GM18870 (cell line): ENCODE data around the gene USP34.
A peak's percentile ranks its signal among the peaks of the same experiment; 100 is the strongest.
"Not testable (repeated sequence)": the region's sequence is repeated elsewhere in the genome, so short reads cannot be mapped to it uniquely, and the experiment has no call there.

ENCODE experiments used
- ATAC-seq: cut with Tn5 transposase; IDR thresholded peaks from one replicate; pipeline ENCODE4 v1.9.1; 2021; ENCODE audit warnings: moderate library complexity; ENCODE audit not compliant: unreplicated experiment

USP34 gene

GRCh38 chr2:61165946-61166345 lies 304.9 kb downstream of the USP34 start:
- ATAC-seq: no peak

- ATAC-seq: not testable (repeated sequence)
Measured at GRCh38 chr2:61165082-61165481, 305.8 kb downstream of the USP34 start.

DNA sequence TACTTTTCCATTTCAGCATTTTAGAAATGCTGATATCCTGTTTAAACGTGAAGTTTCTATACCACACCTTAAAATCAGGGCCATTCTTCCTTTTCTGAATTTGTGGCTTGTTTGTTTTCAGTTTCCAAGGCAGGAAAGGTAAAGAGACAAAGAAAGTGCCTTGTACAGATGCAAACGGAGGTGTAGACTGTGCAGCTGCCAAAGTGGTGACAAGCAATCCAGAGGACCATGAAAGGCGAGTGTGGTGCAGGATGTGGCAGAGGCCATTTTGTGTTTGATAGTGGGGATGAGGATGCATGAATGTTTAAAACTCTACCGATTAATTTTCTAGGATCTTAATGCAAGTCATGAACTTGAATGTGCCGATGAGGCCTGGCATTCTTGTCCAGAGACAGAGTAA lies 308.2 kb downstream of the USP34 start:
- ATAC-seq: no peak

GRCh38 chr2:61161888-61162287 lies 309.0 kb downstream of the USP34 start, which contains the start of gene C2orf74:
Gene C2orf74 (plus strand): TSS chr2:61162188. CDS start chr2:61162515, 327 bp downstream.
- no peak for ATAC-seq

GRCh38 chr2:61158356-61158955 lies 312.4 kb downstream of the USP34 start:
- ATAC-seq: no peak

DNA sequence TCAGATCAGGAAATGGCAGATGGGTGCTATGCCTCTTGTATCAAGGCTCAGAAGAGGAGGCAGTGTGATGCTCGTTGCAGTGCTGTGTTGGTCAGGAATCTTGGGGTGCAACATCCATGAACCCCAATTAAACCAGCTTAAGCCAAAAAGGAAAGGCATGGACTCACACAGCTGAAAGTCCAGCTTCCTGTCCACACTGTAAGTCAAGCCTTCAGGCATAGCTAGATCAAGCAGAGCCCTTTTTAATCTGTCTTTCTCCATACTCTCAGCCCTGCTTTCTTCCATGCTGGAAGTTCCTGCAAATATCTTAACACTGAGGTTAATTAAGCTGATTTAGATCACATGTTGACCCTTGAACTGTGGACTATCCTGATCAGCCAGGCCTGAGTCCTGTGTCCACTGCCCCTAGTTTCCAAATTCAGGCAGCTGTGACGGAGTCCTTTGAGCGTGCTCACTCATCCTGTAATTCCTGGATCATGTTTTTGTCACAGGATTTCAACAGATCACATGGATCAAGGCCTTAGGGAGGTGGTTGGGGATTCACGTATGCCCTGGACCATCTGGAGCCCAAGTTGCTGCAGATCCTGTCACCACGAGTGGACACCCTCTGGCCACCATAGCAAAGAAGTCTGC lies 313.4 kb downstream of the USP34 start:
- ATAC-seq: no peak

GRCh38 chr2:61151436-61151835 lies 319.5 kb downstream of the USP34 start:
- no peak for ATAC-seq

DNA sequence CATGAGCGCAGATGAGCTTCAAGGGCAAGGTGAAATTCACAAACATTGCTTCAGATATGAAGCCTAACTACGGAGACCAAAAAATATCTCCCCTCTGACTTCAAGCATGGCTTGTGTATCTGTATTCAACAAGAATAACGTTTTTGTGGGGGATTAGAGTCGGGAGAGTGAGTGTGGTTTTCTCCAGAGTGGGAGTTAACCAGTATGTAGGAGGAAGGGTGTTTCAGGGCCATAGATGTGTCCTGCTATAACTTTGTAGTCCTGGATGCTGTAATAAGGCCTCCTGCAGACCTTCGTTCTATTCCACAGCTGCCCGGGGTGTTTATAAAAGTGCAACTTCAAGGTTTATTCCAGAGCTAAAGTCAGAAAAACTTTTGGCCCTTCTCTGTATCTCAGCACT lies 321.8 kb downstream of the USP34 start:
- no peak for ATAC-seq

DNA sequence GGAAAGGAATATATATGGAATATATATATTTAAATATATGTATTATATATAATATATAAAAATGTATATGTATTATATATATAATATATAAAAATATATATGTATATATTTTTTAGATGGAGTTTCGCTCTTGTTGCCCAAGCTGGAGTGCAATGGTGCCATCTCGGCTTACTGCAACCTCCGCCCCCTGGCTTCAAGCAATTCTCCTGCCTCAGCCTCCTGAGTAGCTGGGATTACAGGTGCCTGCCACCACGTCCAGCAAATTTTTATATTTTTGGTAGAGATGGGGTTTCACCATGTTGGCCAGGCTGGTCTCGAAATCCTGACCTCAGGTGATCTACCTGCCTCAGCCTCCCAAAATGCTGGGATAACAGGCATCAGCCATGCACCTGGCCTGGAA lies 322.8 kb downstream of the USP34 start:
- ATAC-seq: not testable (repeated sequence)

DNA sequence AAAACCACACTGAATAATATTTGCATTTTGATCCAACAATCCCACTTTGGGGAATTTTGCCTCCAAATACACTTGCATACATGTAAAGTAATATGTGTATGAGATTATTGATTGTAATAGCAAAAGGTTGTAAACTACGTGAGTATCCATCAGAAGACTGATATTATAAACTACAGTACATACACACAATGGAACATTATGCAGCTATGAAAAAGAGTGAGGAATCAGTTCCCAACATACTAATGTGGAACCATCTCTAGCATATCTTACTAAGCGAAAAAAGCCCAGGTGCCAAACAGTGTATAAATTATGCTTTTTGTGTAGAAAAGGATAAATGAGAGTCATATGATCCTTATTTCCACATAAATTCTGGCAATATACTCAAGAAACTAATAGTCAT lies 324.9 kb downstream of the USP34 start:
- ATAC-seq: no peak

DNA sequence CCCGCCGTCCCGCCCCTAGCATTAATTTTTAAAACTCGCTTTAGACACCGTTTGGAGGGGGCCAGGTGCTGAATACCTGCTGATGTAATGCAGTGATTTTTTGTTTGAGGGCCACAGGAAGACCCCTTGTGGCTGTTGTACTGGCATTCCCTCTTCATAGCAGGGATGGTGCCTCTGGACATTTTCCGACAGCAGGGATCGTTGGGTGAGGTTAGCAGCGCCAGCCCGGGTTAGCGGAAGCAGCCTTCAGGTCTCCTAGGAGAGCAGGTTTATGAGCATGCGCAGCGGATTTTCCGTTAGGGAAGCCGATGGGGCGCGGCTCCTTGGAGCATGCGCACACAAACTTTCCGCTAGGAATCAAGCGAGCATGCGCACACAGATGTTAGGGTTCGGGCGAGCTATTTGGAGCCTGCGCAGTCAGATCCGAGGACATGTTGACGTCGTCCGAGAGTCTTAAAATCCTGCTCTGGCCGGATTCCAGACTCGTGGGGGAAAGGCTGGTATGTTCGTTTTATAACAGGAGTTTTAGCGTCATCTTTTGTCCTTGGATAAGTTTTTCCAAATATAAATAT lies 326.1 kb downstream of the USP34 start:
- ATAC-seq: peak; percentile 90

DNA sequence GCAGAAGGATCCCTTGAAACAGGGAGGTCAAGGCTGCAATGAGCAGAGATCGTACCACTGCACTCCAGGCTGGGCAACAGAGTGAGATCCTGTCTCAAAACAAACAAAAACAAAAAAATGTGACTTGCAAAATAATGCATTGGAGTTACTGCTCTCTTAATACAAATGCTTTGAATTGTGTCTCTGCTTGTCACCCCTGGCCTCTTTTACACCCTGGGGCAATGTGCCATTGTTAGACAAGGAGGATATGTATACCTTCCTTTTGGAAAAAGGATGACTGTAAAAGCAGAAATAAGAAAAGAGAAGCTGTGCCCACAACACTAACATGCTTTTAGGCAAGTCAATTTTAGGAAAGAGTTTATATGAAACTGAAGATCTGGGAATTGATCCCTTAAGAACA lies 329.7 kb downstream of the USP34 start:
- no peak for ATAC-seq

- no peak for ATAC-seq
Measured at GRCh38 chr2:61138859-61139258, 332.0 kb downstream of the USP34 start.
